ENCODE measurements around the gene SPNS2.
"Not testable (repeated sequence)": the region's sequence is repeated elsewhere in the genome, so short reads cannot be mapped to it uniquely, and the experiment has no call there.

SPNS2 gene

DNA sequence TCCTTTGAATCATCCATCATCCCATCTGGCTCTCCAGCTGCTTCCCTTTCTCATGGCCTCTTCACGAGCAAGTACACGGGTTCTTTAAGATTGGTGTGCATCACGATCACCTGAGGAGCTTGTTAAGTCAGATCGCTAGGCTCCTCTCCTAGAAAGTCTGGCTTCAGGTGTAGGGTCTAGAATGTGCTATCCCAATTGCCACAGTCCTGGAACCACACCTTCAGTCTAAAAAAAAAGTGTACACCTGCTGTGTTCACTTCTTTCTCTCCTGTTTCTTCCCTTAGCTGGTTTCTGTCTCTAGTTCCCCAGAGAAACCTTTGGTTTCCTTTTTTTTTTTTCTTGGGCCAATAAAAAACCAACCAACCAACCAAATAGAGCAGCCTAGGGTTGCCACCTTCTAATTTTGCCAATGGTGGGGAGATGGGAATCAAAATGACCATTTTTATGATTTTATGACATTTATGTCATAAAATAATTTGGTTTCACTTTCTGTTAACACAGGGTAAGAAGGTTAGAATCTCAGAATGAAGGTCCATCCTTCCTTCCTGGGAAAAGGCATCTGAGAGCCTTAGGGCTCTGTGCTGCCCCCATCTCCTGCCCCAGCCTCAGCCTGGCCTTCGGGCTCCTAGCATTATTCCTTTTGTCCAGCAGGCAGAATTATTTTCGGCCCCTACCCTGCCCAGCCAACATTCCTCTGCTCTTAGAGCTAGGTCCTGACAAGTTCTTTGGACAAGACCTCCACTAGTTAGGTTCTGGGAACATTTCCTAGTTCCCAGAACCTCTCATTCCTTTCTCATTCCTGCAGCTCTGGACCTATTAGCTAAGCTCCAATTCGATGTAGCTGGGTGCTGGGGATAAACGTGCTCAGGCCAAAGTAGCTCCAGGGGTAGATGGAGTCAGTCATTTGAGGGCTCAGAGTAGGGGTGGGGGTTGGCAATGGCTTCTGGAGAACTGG lies 63.6 kb downstream of the SPNS2 start:
- no peak for DNase-seq

DNA sequence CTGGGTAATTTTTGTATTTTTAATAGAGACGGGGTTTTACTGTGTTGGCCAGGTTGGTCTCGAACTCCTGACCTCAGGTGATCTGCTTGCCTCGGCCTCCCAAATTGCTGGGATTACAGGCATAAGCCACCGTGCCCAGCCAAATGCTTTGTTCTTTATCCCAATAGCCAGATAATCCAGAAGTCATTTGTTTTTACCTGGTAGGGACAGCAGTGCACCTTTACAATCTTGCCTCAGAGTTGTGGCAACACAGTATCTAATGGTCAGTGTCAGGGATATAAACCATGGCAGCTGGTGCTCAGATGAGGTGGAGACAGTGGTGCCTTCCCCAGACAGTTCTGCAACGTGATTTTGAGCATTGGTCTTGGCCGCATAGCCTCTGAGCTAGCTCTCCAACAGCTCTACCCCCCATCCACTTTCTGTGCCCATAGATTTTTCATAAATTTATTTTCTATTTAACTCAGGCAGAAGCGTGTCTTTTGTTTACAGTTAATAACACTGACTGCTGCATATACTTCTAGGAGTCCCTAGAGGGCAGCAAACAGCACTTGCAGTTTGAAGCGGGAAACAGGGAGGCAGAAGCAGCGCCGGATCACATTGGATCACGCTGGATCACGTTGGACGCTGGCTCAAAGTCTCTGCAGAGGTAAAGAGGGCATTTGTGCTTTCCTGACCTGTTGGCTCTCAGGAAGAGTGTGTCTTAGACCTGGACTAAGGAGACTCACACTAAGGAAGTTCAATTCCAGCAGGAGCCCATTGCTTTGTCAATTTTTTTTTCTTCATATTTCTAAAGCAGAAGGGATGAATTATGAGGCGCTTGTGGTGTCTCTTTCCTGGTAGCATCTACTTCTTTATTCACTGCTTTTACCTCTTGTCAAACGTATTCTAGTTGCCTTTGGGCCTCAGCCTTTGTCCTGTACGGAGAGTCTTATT lies 66.8 kb downstream of the SPNS2 start:
- DNase-seq = peak in 31 of 51 donors; percentile 2 to 73 (median 40)

- peak in 24 of 51 donors; percentile 4 to 65 (median 18) for DNase-seq
These were observed 68.1 kb downstream of the SPNS2 start for GRCh38 chr17:4566785-4567184.

DNA sequence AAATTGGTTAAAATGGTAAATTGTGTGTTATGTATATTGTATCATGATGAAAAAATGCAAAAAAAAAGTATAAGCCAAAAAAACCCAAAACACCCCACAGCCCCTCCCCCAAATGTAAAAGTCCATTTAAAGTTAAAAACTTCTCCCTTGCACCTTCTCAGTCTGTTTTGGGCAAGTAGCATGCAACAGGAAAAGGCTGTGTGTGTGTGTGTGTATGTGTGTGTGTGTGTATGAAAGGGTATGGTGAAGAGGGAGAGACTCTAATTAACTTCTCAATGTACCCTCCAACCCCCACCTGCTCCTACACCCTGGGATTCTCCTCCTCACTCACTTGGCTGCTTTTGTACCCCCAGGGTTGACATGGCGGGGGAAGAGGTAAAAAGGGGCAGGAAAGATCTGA lies 70.9 kb downstream of the SPNS2 start:
- no peak for DNase-seq

DNA sequence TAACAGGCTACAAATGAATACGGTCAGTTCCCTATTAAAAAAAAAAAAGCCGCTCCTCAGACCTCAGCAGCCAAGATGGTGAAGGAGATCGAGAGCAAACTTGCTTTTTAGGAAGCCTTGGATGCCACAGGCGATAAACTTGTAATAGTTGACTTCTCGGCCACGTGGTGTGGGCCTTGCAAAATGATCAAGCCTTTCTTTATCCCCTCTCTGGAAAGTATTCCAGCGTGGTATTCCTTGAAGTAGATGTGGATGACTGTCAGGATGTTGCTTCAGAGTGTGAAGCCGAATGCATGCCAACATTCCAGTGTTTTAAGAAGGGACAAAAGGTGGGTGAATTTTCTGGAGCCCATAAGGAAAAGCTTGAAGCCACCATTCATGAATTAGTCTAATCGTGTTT lies 73.5 kb downstream of the SPNS2 start:
- DNase-seq = no peak

DNA sequence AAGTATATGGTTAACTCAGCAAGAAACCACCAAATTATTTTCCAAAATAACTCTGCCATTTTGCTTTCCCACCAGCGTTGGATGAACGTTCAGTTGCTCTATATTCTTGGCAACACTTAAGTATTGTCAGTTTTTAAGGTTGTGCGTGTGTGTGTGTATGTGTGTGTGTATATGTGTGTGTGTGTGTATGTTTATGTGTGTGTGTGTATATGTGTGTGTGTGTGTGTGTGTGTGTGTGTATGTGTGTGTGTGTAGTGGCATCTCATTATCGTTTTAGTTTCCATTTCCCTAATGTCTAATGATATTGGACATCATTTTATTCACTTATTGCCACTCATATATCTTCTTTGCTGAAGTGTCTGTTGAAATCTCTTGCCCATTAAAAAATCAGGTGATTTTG lies 74.4 kb downstream of the SPNS2 start:
- DNase-seq = no peak

- DNase-seq = no peak
These were observed 75.0 kb downstream of the SPNS2 start for GRCh38 chr17:4573669-4574068.

GRCh38 chr17:4574448-4575045 lies 75.9 kb downstream of the SPNS2 start:
- DNase-seq = no peak

- DNase-seq = no peak
These were observed 77.5 kb downstream of the SPNS2 start for GRCh38 chr17:4576161-4576558.

GRCh38 chr17:4576729-4577322 lies 78.1 kb downstream of the SPNS2 start:
- DNase-seq = no peak

- DNase-seq = no peak
These were observed 78.8 kb downstream of the SPNS2 start for GRCh38 chr17:4577386-4577993.

DNA sequence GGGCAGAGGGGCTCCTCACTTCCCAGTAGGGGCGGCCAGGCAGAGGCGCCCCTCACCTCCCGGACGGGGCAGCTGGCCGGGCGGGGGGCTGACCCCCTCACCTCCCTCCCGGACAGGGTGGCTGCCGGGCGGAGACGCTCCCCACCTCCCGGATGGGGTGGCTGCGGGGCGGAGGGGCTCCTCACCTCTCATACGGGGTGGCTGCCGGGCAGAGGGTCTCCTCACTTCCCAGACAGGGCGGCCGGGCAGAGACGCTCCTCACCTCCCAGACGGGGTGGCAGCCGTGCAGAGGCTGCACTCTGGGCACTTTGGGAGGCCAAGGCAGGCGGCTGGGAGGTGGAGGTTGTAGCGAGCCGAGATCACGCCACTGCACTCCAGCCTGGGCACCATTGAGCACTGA lies 79.7 kb downstream of the SPNS2 start:
- DNase-seq = not testable (repeated sequence)

DNA sequence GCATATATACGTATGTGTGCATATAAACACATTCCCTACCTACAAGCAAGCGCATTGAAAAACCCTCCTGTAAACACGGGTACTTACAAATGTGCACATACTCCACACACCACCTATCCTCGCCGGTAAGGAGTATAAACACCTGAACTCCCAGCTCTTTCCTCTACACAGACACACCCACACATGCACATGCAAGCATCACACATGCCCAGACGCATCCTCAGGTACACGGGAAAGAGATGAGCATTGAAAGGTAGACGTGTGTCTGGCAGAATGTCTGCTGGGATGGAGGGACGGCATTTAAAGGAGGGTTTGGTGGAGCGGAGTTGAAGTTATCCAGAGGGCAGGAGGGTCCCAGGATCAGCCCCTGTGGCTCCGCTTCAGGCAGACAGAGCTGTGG lies 81.0 kb downstream of the SPNS2 start:
- DNase-seq = no peak

- no peak for DNase-seq
These were observed 81.6 kb downstream of the SPNS2 start for GRCh38 chr17:4580291-4580690.

GRCh38 chr17:4582101-4582501 lies 83.4 kb downstream of the SPNS2 start:
- no peak for DNase-seq

GRCh38 chr17:4582691-4583090 lies 84.0 kb downstream of the SPNS2 start:
- DNase-seq = no peak

GRCh38 chr17:4583206-4583605 lies 84.5 kb downstream of the SPNS2 start:
- no peak for DNase-seq

DNA sequence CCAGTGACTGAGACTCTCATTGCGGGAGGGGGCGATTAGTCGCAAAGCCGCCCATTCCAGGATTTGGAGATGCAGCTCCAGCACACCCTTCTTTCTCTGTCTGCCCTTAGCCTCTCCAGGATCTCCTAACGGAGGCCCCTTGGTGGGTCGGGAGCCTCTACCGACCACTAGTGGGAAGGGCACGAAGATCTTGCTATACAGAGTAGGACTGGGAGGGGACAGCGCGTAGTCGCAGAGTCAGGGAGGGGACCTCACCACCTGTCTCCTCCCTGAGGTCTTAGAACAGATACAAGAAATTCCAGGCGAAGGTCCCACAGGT lies 85.1 kb downstream of the SPNS2 start:
- DNase-seq = no peak

DNA sequence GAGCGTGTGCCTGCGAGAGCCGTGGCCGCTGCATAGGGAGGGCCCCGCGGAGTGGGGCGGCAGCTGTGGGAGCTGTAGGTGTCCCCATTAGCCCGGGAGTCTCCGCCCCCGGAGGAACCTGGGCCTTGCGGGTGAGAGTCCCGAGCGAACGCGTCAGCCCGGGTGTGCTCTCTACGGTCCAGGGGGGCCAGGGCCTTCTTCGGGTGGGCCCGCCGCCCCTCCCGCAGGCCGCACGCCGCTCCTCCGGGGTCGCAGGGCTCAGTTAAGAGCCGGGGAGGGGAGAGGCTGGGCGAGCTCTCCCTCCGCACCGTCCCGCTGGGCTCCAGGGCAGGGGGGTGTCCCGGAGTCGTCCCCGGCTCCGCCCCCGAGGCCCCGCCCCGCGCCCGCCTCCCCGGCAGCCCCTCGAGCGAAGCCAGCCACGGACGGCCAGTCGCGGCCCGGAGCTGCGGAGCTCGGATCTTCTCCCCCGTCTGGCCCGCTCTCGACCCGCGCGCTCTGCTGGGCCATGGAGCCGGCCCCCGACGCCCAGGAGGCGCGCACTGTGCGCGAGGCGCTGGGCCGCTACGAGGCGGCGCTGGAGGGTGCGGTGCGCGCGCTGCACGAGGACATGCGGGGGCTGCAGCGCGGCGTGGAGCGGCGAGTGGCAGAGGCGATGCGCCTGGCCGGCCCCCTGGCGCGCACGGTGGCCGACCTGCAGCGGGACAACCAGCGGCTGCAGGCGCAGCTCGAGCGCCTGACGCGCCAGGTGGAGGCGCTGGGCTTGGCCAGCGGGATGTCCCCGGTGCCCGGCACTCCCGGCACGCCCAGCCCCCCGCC lies 85.6 kb downstream of the SPNS2 start, which contains the start of gene SMTNL2:
SMTNL2 (plus strand) TSS at position 429 of the 816 bp plus-strand sequence; CDS start at position 506, 77 bp downstream.
- DNase-seq = no peak

Data from hypothalamus (tissue), 51 donors.